Heart left ventricle (tissue), 16 donors: ENCODE results near the gene GNAT1. TPM values are rescaled to one million over a fixed set of nuclear protein-coding genes. Genes with fewer than 3 reads are reported as not detected.

ENCODE experiments used
- ATAC-seq, 4 donors: fragments of 200-7000 bp; cut with Tn5 transposase; one replicate each; pipeline ENCODE4 v1.9.1; 2020 to 2022; ENCODE audit warnings: moderate library complexity in 4 of 4, mild to moderate bottlenecking in 3 of 4, moderate number of reproducible peaks in 1 of 4
- DNase-seq, 5 donors: peaks; one replicate each; pipeline ENCODE4 v3.0.0-alpha.2; 2020
- H3K27ac ChIP-seq, 12 donors: fragments of 200-600 bp; sonication (generic) in 4 of 12; one replicate each; pipeline versions ENCODE4 v1.5.0 to v1.8.0; 2016 to 2022; ENCODE audit warnings: mild to moderate bottlenecking in 2 of 12
- H3K27me3 ChIP-seq, 9 donors: fragments of 200-600 bp; sonication (generic) in 2 of 9; one replicate each; pipeline versions ENCODE4 v1.5.1 to v1.8.0; 2016 to 2022; ENCODE audit warnings: mild to moderate bottlenecking in 3 of 9
- H3K36me3 ChIP-seq, 9 donors: fragments of 200-600 bp; sonication (generic) in 2 of 9; one replicate each; pipeline versions ENCODE4 v1.5.0 to v1.8.0; 2018 to 2022; ENCODE audit warnings: mild to moderate bottlenecking in 2 of 9
- H3K4me1 ChIP-seq, 12 donors: fragments of 200-600 bp; sonication (generic) in 4 of 12; one replicate each; pipeline versions ENCODE4 v1.5.0 to v1.8.0; 2016 to 2022; ENCODE audit warnings: mild to moderate bottlenecking in 3 of 12
- H3K4me3 ChIP-seq, 12 donors: fragments of 200-600 bp; sonication (generic) in 4 of 12; one replicate each; pipeline versions ENCODE4 v1.5.0 to v1.8.0; 2017 to 2022; ENCODE audit warnings: mild to moderate bottlenecking in 9 of 12, moderate library complexity in 4 of 12
- H3K9me3 ChIP-seq, 12 donors: fragments of 200-600 bp; sonication (generic) in 4 of 12; one replicate each; pipeline versions ENCODE4 v1.5.0 to v1.8.0; 2016 to 2022; ENCODE audit warnings: mild to moderate bottlenecking in 1 of 12
- POLR2A ChIP-seq, 2 donors: fragments of 450-650 bp; IDR thresholded peaks; one replicate each; pipeline ENCODE4 v1.6.1; 2017; ENCODE audit warnings: antibody characterized with exemption in 2 of 2, mild to moderate bottlenecking in 2 of 2, moderate library complexity in 2 of 2
- WGBS, 4 donors: extraction: QIAGEN DNeasy Blood & Tissue Kit in 2 of 4; methylation state at CpG; one replicate each; pipeline versions ENCODE4 v1.1.5 to v1.1.7; 2013 to 2018; 5-methylcytosine and 5-hydroxymethylcytosine counted together
- intact Hi-C, 10 donors: fragments of 100-400 bp; cut with DNase I; formaldehyde crosslinking; loops; one replicate each; pipeline versions ENCODE4 v1.11.1 to v1.14.2; 2022
- polyA plus RNA-seq, 2 donors: library from polyadenylated mRNA; stranded (reverse); fragments of 200-250 nt; gene quantifications; one replicate each; pipeline ENCODE4 v1.2.3, GENCODE V29; 2013
- total RNA-seq, 9 donors: library from RNA; depleted of rRNA in 2 of 9; stranded (reverse); fragments of >200 nt in 2 of 9; fragmentation: NEBNext Ultra II Directional in 3 of 9; extraction: Animal tissue kit (Norgen Biotek cat#: 25700) in 3 of 9; gene quantifications; one replicate each; pipeline versions ENCODE4 v1.1.0 to v1.2.4, GENCODE V29; 2016 to 2023
- TF ChIP-seq, protein P1 (sequence below), 12 donors: fragments of 200-600 bp; sonication (generic) in 4 of 12; IDR thresholded peaks; one replicate each; pipeline versions ENCODE4 v1.5.0 to v1.8.0; 2018 to 2022; ENCODE audit warnings: antibody characterized with exemption in 12 of 12, mild to moderate bottlenecking in 5 of 12
- donor health status: ischemic (EF 13 %, LVEDD 7.1; RV severe dilation, severe dysfunction).
- donor health status: healthy with polysubstance abuse.
- donor health status: DM: no; HTN: yes; CAD: no.
- donor health status: DM: no; HTN: no; CAD: no.
- donor health status: ischemic (EF 25% LVEDD 6.9; RV normal size, moderate dysfunction).
- donor health status: ischemic (EF 25% LVEDD 5.7; RV mildly dilated, moderate dysfunction).
- donor health status: healthy.
- donor health status: DM: yes; HTN: yes; CAD: no.
- donor health status: ischemic (EF 35%, LVEDD 5.7; RV mildly dilated, moderate dysfunction).
- donor health status: nonischemic (EF 11% LVEDD 7.7; RV severe dilation, severe dysfunction).
- donor health status: DM: yes; HTN: yes; CAD: no.
- donor health status: PGD.
- donor health status: ischemic (EF 29% LVEDD 5.4; RV normal size, mild dysfunction).
- donor health status: nonischemic (EF 23%, LVEDD 6.1; RV moderate dilation, normal function).

The GNAT1 gene
- total and polyA plus RNA-seq, 11 donors = 0.40 TPM; not detected in 10

DNA sequence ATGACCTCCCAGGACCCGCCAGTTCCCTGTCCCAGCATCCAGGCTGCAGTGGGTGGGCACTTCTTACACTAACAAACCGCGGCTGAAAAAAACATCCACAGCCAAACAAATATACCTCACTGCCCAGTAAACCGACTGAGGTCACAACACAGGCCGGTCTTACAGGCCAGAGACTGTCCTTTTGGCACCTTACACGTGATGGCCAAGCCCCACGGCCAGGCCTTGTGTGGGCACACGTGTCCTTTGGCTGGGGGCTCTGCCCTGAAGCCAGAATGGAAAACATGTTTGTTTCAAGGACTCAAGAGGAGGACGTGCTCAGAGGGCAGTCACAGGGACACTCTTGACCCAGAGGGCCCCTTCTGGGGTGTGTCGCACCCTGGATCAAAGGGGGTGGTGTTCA lies 23.4 kb downstream of the GNAT1 start:
- ATAC-seq = no peak

DNA sequence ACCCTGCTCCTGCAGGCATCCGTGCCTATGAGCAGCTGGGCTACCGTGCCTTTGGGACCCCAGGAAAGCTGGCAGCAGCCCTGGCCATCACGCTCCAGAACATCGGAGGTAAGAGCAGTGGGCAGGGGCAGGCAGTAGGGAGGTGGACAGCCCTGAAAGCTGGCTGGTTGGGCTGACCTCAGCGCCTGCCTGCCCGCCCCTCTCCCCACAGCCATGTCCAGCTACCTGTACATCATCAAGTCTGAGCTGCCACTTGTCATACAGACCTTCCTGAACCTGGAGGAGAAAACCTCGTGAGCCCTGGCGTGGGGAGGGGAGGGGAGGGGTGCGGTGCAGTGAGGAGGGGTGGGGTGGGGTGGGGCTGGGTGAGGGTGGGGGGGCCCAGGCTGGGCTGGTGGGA lies 24.1 kb downstream of the GNAT1 start:
- Histone ChIP-seq H3K36me3 (no peaks in the 10 kb centered on the region), H3K9me3 (no peaks in the 10 kb centered on the region), H3K27me3 (no peaks in the 10 kb centered on the region), H3K4me3 (no peak overlapping the region), H3K27ac (no peak overlapping the region), H3K4me1 (peaks cover 0 to 4% (median 0%) of the 10 kb centered on the region in 12 donors)
- DNase-seq (no peak), ATAC-seq (no peak)
- intact Hi-C loops = no loop called here
- TF ChIP-seq, protein P1, sequence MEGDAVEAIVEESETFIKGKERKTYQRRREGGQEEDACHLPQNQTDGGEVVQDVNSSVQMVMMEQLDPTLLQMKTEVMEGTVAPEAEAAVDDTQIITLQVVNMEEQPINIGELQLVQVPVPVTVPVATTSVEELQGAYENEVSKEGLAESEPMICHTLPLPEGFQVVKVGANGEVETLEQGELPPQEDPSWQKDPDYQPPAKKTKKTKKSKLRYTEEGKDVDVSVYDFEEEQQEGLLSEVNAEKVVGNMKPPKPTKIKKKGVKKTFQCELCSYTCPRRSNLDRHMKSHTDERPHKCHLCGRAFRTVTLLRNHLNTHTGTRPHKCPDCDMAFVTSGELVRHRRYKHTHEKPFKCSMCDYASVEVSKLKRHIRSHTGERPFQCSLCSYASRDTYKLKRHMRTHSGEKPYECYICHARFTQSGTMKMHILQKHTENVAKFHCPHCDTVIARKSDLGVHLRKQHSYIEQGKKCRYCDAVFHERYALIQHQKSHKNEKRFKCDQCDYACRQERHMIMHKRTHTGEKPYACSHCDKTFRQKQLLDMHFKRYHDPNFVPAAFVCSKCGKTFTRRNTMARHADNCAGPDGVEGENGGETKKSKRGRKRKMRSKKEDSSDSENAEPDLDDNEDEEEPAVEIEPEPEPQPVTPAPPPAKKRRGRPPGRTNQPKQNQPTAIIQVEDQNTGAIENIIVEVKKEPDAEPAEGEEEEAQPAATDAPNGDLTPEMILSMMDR (IDR thresholded peaks at IDR 0.05) = no peak
- TF ChIP-seq POLR2A (IDR thresholded peaks at IDR 0.05) = no peak
- 64 to 70% (median 66%) methylated on average over 6 to 9 of the region's 9 CpGs for WGBS, 4 donors

More for the DNA sequence above, 23.4 kb downstream of the GNAT1 start:
- intact Hi-C loops = no loop called here
- Histone ChIP-seq H3K4me1 (no peaks in the 10 kb centered on the region), H3K9me3 (no peaks in the 10 kb centered on the region), H3K27ac (no peak overlapping the region), H3K4me3 (no peak overlapping the region), H3K36me3 (no peaks in the 10 kb centered on the region), H3K27me3 (no peaks in the 10 kb centered on the region)
- DNase-seq = no peak
- TF ChIP-seq, protein P1 (IDR thresholded peaks at IDR 0.05) = no peak
- TF ChIP-seq POLR2A (IDR thresholded peaks at IDR 0.05) = no peak
- WGBS, 4 donors = 70 to 84% (median 71%) methylated on average over 7 to 10 of the region's 10 CpGs

DNA sequence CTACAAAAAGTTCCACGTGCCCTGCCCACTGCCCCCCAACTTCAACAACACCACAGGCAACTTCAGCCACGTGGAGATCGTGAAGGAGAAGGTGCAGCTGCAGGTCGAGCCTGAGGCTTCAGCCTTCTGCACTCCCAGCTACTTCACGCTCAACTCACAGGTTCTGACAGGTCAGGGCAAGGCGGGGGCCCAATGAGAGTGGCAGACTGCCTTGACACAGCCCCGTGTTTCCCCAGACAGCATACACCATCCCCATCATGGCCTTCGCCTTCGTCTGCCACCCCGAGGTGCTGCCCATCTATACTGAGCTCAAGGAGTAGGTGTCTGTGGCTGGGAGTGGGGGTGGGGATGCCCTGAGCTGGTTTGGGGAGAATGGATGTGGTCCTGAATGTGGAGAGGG lies 26.3 kb downstream of the GNAT1 start:
- Histone ChIP-seq H3K36me3 (no peaks in the 10 kb centered on the region), H3K4me1 (peaks cover 0 to 6% (median 0%) of the 10 kb centered on the region in 12 donors), H3K27me3 (no peaks in the 10 kb centered on the region), H3K27ac (no peak overlapping the region), H3K9me3 (no peaks in the 10 kb centered on the region), H3K4me3 (no peak overlapping the region)
- no peak for ATAC-seq
- intact Hi-C loops = no loop called here
- no peak for TF ChIP-seq POLR2A (IDR thresholded peaks at IDR 0.05)
- TF ChIP-seq, protein P1 (IDR thresholded peaks at IDR 0.05) = no peak
- WGBS, 4 donors = 81 to 85% (median 83%) methylated on average over 8 to 10 of the region's 10 CpGs
- no peak for DNase-seq

DNA sequence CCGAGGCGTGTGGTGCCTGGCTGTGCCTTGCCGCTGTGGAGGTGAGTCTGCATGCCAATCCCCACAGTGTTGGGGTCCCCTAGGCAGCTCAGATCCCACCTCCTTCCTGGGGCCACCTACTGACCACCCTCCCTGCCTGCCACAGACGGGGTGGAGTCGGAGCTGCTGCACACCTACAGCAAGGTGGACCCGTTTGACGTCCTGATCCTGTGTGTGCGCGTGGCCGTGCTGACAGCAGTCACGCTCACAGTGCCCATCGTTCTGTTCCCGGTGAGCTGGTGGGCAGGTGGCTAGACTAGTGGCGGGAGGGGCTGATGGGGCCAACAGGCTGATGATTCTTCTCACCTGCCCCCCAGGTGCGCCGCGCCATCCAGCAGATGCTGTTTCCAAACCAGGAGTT lies 27.0 kb downstream of the GNAT1 start:
- ATAC-seq = no peak
- H3K9me3 ChIP-seq = no peaks in the 10 kb centered on the region
- no peaks in the 10 kb centered on the region for H3K27me3 ChIP-seq
- WGBS, 4 donors = 89 to 96% (median 93%) methylated on average over 17 of the region's 17 CpGs; no CpG with 5 or more reads in 1 of the 4 donors
- DNase-seq = no peak
- H3K36me3 ChIP-seq = no peaks in the 10 kb centered on the region
- H3K4me3 ChIP-seq = no peak overlapping the region
- peaks cover 0 to 6% (median 0%) of the 10 kb centered on the region in 12 donors for H3K4me1 ChIP-seq
- no peak overlapping the region for H3K27ac ChIP-seq
- TF ChIP-seq POLR2A (IDR thresholded peaks at IDR 0.05) = no peak
- TF ChIP-seq, protein P1 (IDR thresholded peaks at IDR 0.05) = no peak
- intact Hi-C loops = no loop called here
